GM12873 (cell line): ENCODE data around the gene RNFT2.
A peak's percentile ranks its signal among the peaks of the same experiment; 100 is the strongest.

Experiments used
- CTCF ChIP-seq: IDR thresholded peaks from 2 replicates; pipeline ENCODE4 v1.5.1; 2012; ENCODE audit warnings: low read depth, mild to moderate bottlenecking, moderate library complexity, low read length, control low read depth; ENCODE audit not compliant: insufficient read depth; ENCODE audit errors: missing control alignments

Gene RNFT2

GRCh38 chr12:116700066-116700465 is 38.0 kb upstream of the RNFT2 start:
- no peak for TF ChIP-seq CTCF

GRCh38 chr12:116701432-116701831 is 36.7 kb upstream of the RNFT2 start:
- TF ChIP-seq CTCF, result no peak

- TF ChIP-seq CTCF, result peak; percentile 92
Measured at GRCh38 chr12:116703214-116703795, 34.8 kb upstream of the RNFT2 start.

GRCh38 chr12:116707751-116708150 is 30.4 kb upstream of the RNFT2 start:
- TF ChIP-seq CTCF, result no peak

- peak; percentile 66 for TF ChIP-seq CTCF
Measured at GRCh38 chr12:116708826-116709756, 29.0 kb upstream of the RNFT2 start.

GRCh38 chr12:116709768-116710167 is 28.3 kb upstream of the RNFT2 start:
- no peak for TF ChIP-seq CTCF

GRCh38 chr12:116710370-116711150 is 27.6 kb upstream of the RNFT2 start:
- TF ChIP-seq CTCF, result no peak
